K562 (cell line): ENCODE results near the gene STYX. TPM values are rescaled to one million over a fixed set of nuclear protein-coding genes. Genes with fewer than 3 reads are reported as not detected.

Experiments used
- ATAC-seq: fragments of 200-7000 bp; cut with Tn5 transposase; 3 replicates; pipeline ENCODE4 v1.9.1; 2020; ENCODE audit warnings: moderate library complexity
- BruUV-seq: library from RNA; stranded (reverse); fragments of 400-500 nt; replicated peaks from 2 replicates; lab custom pipeline; 2021; lab: Mats Ljungman, UMichigan
- CTCF ChIA-PET: fragments of 300-600 bp; formaldehyde crosslinking; extraction: SDS; loops from one replicate; lab custom pipeline; 2021; ENCODE audit warnings: low intra/inter-chr PET ratio; lab: Yijun Ruan, JAX
- POLR2A ChIA-PET: fragments of 300-600, 350-650 bp; sonication (Branson Sonifier 250); formaldehyde crosslinking; extraction: SDS; loops from one replicate; lab custom pipeline; 2021; ENCODE audit warnings: antibody characterized with exemption, inconsistent platforms; lab: Yijun Ruan, JAX
- DNase-seq, 4 experiments: peaks; one replicate each; pipeline versions ENCODE4 v3.0.0 to v3.0.0-alpha.2; 2011 to 2018; ENCODE audit warnings: low spot score in 3 of 4, mixed read lengths in 3 of 4; ENCODE audit errors: extremely low read depth in 1 of 4
- FAIRE-seq: peaks from 2 replicates; lab custom pipeline; 2011; peaks lifted over from hg19 to GRCh38; lab: Jason Lieb, UNC
- H2AFZ ChIP-seq: 2 replicates; pipeline ENCODE4 v1.6.0; 2011; ENCODE audit warnings: low read depth, low read length, control low read depth, inconsistent platforms
- H3K27ac ChIP-seq: fragments of 200-600 bp; 3 replicates; pipeline ENCODE4 v1.8.0; 2011; ENCODE audit warnings: low read depth, mild to moderate bottlenecking, control low read depth, inconsistent platforms, low read length, moderate library complexity, mixed read lengths; ENCODE audit errors: extremely low read depth
- H3K27me3 ChIP-seq, 2 experiments: fragments of 300-600 bp in 1 of 2; 2 replicates in 1 of 2; 3 replicates in 1 of 2; pipeline versions ENCODE4 v1.6.0 to v1.8.0; 2011; ENCODE audit warnings: inconsistent platforms in 2 of 2, low read length in 2 of 2, mild to moderate bottlenecking in 1 of 2, mixed read lengths in 1 of 2, moderate library complexity in 1 of 2; ENCODE audit not compliant: control insufficient read depth in 2 of 2, insufficient read depth in 2 of 2
- H3K36me3 ChIP-seq: fragments of 300-600 bp; 3 replicates; pipeline ENCODE4 v1.8.0; 2011; ENCODE audit warnings: mild to moderate bottlenecking, low read length, inconsistent platforms; ENCODE audit not compliant: control insufficient read depth, insufficient read depth
- H3K4me1 ChIP-seq, 2 experiments: fragments of 200-600 bp in 1 of 2; replicated peaks in 1 of 2; 2 replicates in 1 of 2; 3 replicates in 1 of 2; pipeline versions ENCODE4 v1.5.1 to v1.8.0; 2011; ENCODE audit warnings: inconsistent platforms in 2 of 2, low read length in 2 of 2, mild to moderate bottlenecking in 1 of 2, mixed read lengths in 1 of 2, moderate library complexity in 1 of 2; ENCODE audit not compliant: control insufficient read depth in 2 of 2, insufficient read depth in 2 of 2
- H3K4me2 ChIP-seq: 2 replicates; pipeline ENCODE4 v1.6.1; 2011; ENCODE audit warnings: low read length, control low read depth, inconsistent platforms, mixed read lengths; ENCODE audit not compliant: insufficient read depth
- H3K4me3 ChIP-seq: fragments of 200-600 bp; sonication (generic), shearing (Covaris generic); 2 replicates; pipeline ENCODE4 v1.5.1; 2016; ENCODE audit warnings: control low read depth, inconsistent platforms
- H3K79me2 ChIP-seq: fragments of 200-600 bp; 3 replicates; pipeline ENCODE4 v1.8.0; 2011; ENCODE audit warnings: low read length, inconsistent platforms; ENCODE audit not compliant: control insufficient read depth, insufficient read depth
- H3K9ac ChIP-seq, 2 experiments: 2 replicates each; pipeline versions ENCODE4 v1.6.0 to v1.6.1; 2011; ENCODE audit warnings: low read depth in 2 of 2, low read length in 2 of 2, control low read depth in 1 of 2, inconsistent platforms in 1 of 2, mild to moderate bottlenecking in 1 of 2, mixed read lengths in 1 of 2; ENCODE audit not compliant: insufficient read depth in 1 of 2
- H3K9me1 ChIP-seq: one replicate; pipeline ENCODE4 v1.6.0; 2011; ENCODE audit warnings: inconsistent platforms, mild to moderate bottlenecking, low read length, moderate library complexity; ENCODE audit not compliant: control insufficient read depth, insufficient read depth
- H3K9me3 ChIP-seq: replicated peaks from 2 replicates; pipeline ENCODE4 v1.5.1; 2011; ENCODE audit warnings: low read depth, low read length, inconsistent platforms; ENCODE audit not compliant: control insufficient read depth, insufficient read depth
- H4K20me1 ChIP-seq: replicated peaks from 2 replicates; pipeline ENCODE4 v1.6.1; 2011; ENCODE audit warnings: low read length, inconsistent platforms, mixed read lengths; ENCODE audit not compliant: control insufficient read depth, insufficient read depth
- E2F8 ChIP-seq: fragments of 450-650 bp; IDR thresholded peaks from 2 replicates; pipeline ENCODE4 v1.7.1; 2018; ENCODE audit warnings: mild to moderate bottlenecking, low read depth; ENCODE audit not compliant: partially characterized antibody
- EP300 ChIP-seq: IDR thresholded peaks from 2 replicates; pipeline ENCODE4 v1.6.1; 2012; ENCODE audit warnings: low read length, improper control_type of control experiment
- HCFC1 ChIP-seq: IDR thresholded peaks from 2 replicates; pipeline ENCODE4 v1.6.1; 2012; ENCODE audit warnings: low read depth, low read length, improper control_type of control experiment
- IRF1 ChIP-seq: sonication (generic); formaldehyde crosslinking; IDR thresholded peaks from 2 replicates; pipeline ENCODE4 v1.8.0; 2022; ENCODE audit warnings: missing genetic modification reagents, mild to moderate bottlenecking, borderline replicate concordance
- IRF9 ChIP-seq: fragments of 450-650 bp; IDR thresholded peaks from 2 replicates; pipeline ENCODE4 v1.6.1; 2016; ENCODE audit warnings: missing biosample characterization, missing genetic modification characterization
- NR3C1 ChIP-seq: sonication (generic); formaldehyde crosslinking; IDR thresholded peaks from 2 replicates; pipeline ENCODE4 v1.8.1; 2022; ENCODE audit warnings: missing genetic modification reagents
- PCBP2 ChIP-seq: fragments of 200-400 bp; formaldehyde crosslinking; IDR thresholded peaks from 2 replicates; pipeline ENCODE4 v1.6.1; 2018; ENCODE audit warnings: low read length, low read depth, mild to moderate bottlenecking, moderate library complexity; ENCODE audit not compliant: poor library complexity, severe bottlenecking
- PTRF ChIP-seq: fragments of 450-650 bp; IDR thresholded peaks from 2 replicates; pipeline ENCODE4 v1.6.1; 2016; ENCODE audit warnings: mild to moderate bottlenecking, missing genetic modification characterization, missing compliant biosample characterization
- RAD51 ChIP-seq: fragments of 450-650 bp; IDR thresholded peaks from 2 replicates; pipeline ENCODE4 v1.7.1; 2016; ENCODE audit warnings: low read depth, mild to moderate bottlenecking, borderline replicate concordance
- RBM22 ChIP-seq: fragments of 200-400 bp; formaldehyde crosslinking; IDR thresholded peaks from 2 replicates; pipeline ENCODE4 v1.6.1; 2018; ENCODE audit warnings: low read length, low read depth; ENCODE audit not compliant: poor library complexity, severe bottlenecking
- ZBTB7A ChIP-seq: IDR thresholded peaks from 2 replicates; pipeline ENCODE4 v1.6.1; 2011; ENCODE audit warnings: low read depth, mild to moderate bottlenecking, low read length, moderate library complexity, borderline replicate concordance; ENCODE audit not compliant: control insufficient read depth
- ZNF143 ChIP-seq: sonication (generic); formaldehyde crosslinking; IDR thresholded peaks from 2 replicates; pipeline ENCODE4 v1.9.0; 2022; ENCODE audit warnings: mild to moderate bottlenecking, missing genetic modification reagents
- ZNF263 ChIP-seq: sonication (generic); formaldehyde crosslinking; IDR thresholded peaks from 2 replicates; pipeline ENCODE4 v1.8.0; 2022; ENCODE audit warnings: mild to moderate bottlenecking, missing genetic modification reagents, borderline replicate concordance
- ZNF584 ChIP-seq: fragments of 200-800 bp; sonication (Bioruptor generic); IDR thresholded peaks from 2 replicates; pipeline ENCODE4 v1.6.1; 2016; ENCODE audit warnings: low read depth, mild to moderate bottlenecking, missing genetic modification characterization, missing compliant biosample characterization
- ZNF668 ChIP-seq: fragments of 250-450 bp; sonication (Bioruptor Pico); IDR thresholded peaks from 2 replicates; pipeline ENCODE4 v1.8.0; 2022; ENCODE audit warnings: mild to moderate bottlenecking, inconsistent platforms
- ZSCAN29 ChIP-seq: fragments of 450-650 bp; IDR thresholded peaks from 2 replicates; pipeline ENCODE4 v1.6.1; 2017
- WGBS: fragments of 100-300 bp; shearing (Covaris generic); methylation state at CpG from one replicate; pipeline ENCODE4 v1.1.6; 2016; ENCODE audit warnings: low coverage, mixed read lengths; ENCODE audit not compliant: insufficient coverage; ENCODE audit errors: missing lambda C conversion rate; 5-methylcytosine and 5-hydroxymethylcytosine counted together
- in situ Hi-C: fragments of 300-500 bp; cut with MboI; formaldehyde crosslinking; loops from 4 replicates; pipeline ENCODE4 v1.15.0; 2018; ENCODE audit warnings: inconsistent platforms, mixed read lengths
- intact Hi-C: fragments of 100-400 bp; cut with micrococcal nuclease; formaldehyde crosslinking; loops from 2 replicates; pipeline ENCODE4 v1.14.2; 2022
- polyA plus RNA-seq, 8 experiments: library from polyadenylated mRNA; depleted of rRNA in 4 of 8; stranded (reverse) in 5 of 8; unstranded in 3 of 8; fragments of >200 nt; fragmentation: Nextera tagmentation in 2 of 8; fragmentation: Illumina TruSeq in 1 of 8; extraction: Ambion mirVana in 2 of 8; extraction: Trizol in 1 of 8; gene quantifications; 2 replicates each; pipeline versions ENCODE4 v1.2.1 to v1.2.3, GENCODE V29; 2011 to 2014; ENCODE audit warnings: inconsistent platforms in 1 of 8, missing spikeins in 1 of 8
- total RNA-seq, 7 experiments: library from RNA; depleted of rRNA in 6 of 7; stranded (reverse); fragments of >200 nt in 6 of 7; fragmentation: Illumina TruSeq in 2 of 7; extraction: Trizol in 2 of 7; gene quantifications; 2 replicates each; pipeline versions ENCODE4 v1.2.1 to v1.2.3, GENCODE V29; 2011 to 2021; ENCODE audit warnings: low replicate concordance in 1 of 7

The STYX gene
- total and polyA plus RNA-seq, 9 of the 15 experiments (the other 6 are each of a cell fraction or from before 2014, with no cell fraction given) = 5.0 to 15.4 (median 10.6) TPM

GRCh38 chr14:52694761-52695480 is 35.0 kb upstream of the STYX start:
- 0 out of 3 replicates have a peak, but pooled peaks cover 2% of the 10 kb centered on the region for H3K36me3 ChIP-seq
- intact Hi-C loops = loop anchor here (5.0 kb wide), 1 partner anchor 143 kb away; the partner anchor contains the start of genes GPR137C and TXNDC16
- H2AFZ ChIP-seq = peak overlapping the region; percentile 88
- peaks cover 9 to 15% of the 10 kb centered on the region in 2 experiments; a peak in 4 of 5 replicates for H3K4me1 ChIP-seq
- no TSS peak for BruUV-seq
- H3K4me3 ChIP-seq = peak overlapping the region; percentile 82
- FAIRE-seq = peak; percentile 78
- H3K4me2 ChIP-seq = peak overlapping the region; percentile 94
- no peaks in the 10 kb centered on the region for H3K9me1 ChIP-seq
- in situ Hi-C loops = no loop called here
- DNase-seq = peak; percentile 11 to 60 (median 14)
- peak; percentile 73 for ATAC-seq
- ChIA-PET CTCF (no interaction called here), POLR2A (interaction anchor here (0.7 to 1.3 kb wide), 2 partner anchors 13 to 21 kb away, joined by 3 to 5 read pairs; partner anchors contain the start of gene PSMC6)
- H4K20me1 ChIP-seq = peaks cover 10% of the 10 kb centered on the region
- no peaks in the 10 kb centered on the region for H3K27me3 ChIP-seq
- peak overlapping the region; percentile 76 to 98 for H3K9ac ChIP-seq
- H3K79me2 ChIP-seq = peaks cover 54% of the 10 kb centered on the region
- WGBS = 2% methylated on average over 32 of the region's 46 CpGs
- peak overlapping the region; percentile 85 for H3K27ac ChIP-seq
- no peaks in the 10 kb centered on the region for H3K9me3 ChIP-seq
- no peak for TF ChIP-seq ZSCAN29
- no peak for TF ChIP-seq ZNF263 (CRISPR knock-in tag)
- peak; percentile 35; the same call in 1 of the 2 replicates for TF ChIP-seq ZBTB7A
- no peak for TF ChIP-seq ZNF143
- no peak for TF ChIP-seq E2F8
- TF ChIP-seq ZNF668 (CRISPR knock-in tag) = no peak
- TF ChIP-seq EP300 = no peak
- no peak for TF ChIP-seq RBM22
- no peak for TF ChIP-seq PCBP2
- no peak for TF ChIP-seq PTRF (tag)
- no peak for TF ChIP-seq IRF1 (CRISPR knock-in tag)
- no peak for TF ChIP-seq NR3C1 (CRISPR knock-in tag)
- no peak for TF ChIP-seq RAD51
- TF ChIP-seq IRF9 (tag) = no peak
- no peak for TF ChIP-seq HCFC1
- TF ChIP-seq ZNF584 (CRISPR knock-in tag) = no peak
